ENCODE data around the gene VPS29. TPM values are rescaled to one million over a fixed set of nuclear protein-coding genes. Genes with fewer than 3 reads are reported as not detected.
A peak's percentile ranks its signal among the peaks of the same experiment; 100 is the strongest.
"Not testable (repeated sequence)": the region's sequence is repeated elsewhere in the genome, so short reads cannot be mapped to it uniquely, and the experiment has no call there.

Gene VPS29
- total RNA-seq, 2 donors from 2014 or later = 87.7 to 89.4 TPM

GRCh38 chr12:110530511-110530910 lies 28.6 kb upstream of the VPS29 start:
- no peak for TF ChIP-seq CTCF (conservative IDR thresholded peaks at IDR 0.05)
- peaks cover 9% of the 10 kb centered on the region for H3K4me1 ChIP-seq (ENCODE audit: control insufficient read depth, insufficient read depth, low read length)
- 100% methylated on average over 1 to 2 of the region's 2 CpGs for WGBS, 2 experiments (ENCODE audit: insufficient coverage in 1 of 2, insufficient read length in 1 of 2)
- peak; percentile 17 for DNase-seq
- Mint-ChIP-seq H3K9me3 (no peaks in the 10 kb centered on the region), H3K4me1 (peaks cover 8% of the 10 kb centered on the region), H3K27me3 (ENCODE audit: insufficient read depth) (no peaks in the 10 kb centered on the region), H3K36me3 (ENCODE audit: low read depth) (peaks cover 17% of the 10 kb centered on the region), H3K27ac (no peak overlapping the region), H3K4me3 (no peak overlapping the region)
- no peak overlapping the region for H3K9ac ChIP-seq (ENCODE audit: extremely low read depth, low read length, poor library complexity, severe bottlenecking)
- peaks cover 12% of the 10 kb centered on the region for H3K36me3 ChIP-seq (ENCODE audit: control insufficient read depth, insufficient read depth, low read length)
- no peak overlapping the region for H3K27ac ChIP-seq (ENCODE audit: low read depth, low read length)
- no peaks in the 10 kb centered on the region for H3K9me3 ChIP-seq (ENCODE audit: control insufficient read depth, low read length)
- H3K27me3 ChIP-seq (ENCODE audit: control insufficient read depth, insufficient read depth, low read length, poor library complexity, severe bottlenecking) = no peaks in the 10 kb centered on the region
- H3K4me3 ChIP-seq (ENCODE audit: low read length) = no peak overlapping the region

- no peak overlapping the region for H3K4me3 Mint-ChIP-seq
- no peaks in the 10 kb centered on the region for H3K27me3 Mint-ChIP-seq (ENCODE audit: insufficient read depth)
- peaks cover 17% of the 10 kb centered on the region for H3K36me3 Mint-ChIP-seq (ENCODE audit: low read depth)
These were observed 26.4 kb upstream of the VPS29 start for GRCh38 chr12:110528277-110528839.

GRCh38 chr12:110520876-110521712 lies 19.2 kb upstream of the VPS29 start:
- H3K27ac Mint-ChIP-seq; DNase-seq; H3K4me3 ChIP-seq (ENCODE audit: low read length); H3K4me1 ChIP-seq (ENCODE audit: control insufficient read depth, insufficient read depth, low read length); H3K36me3 Mint-ChIP-seq (ENCODE audit: low read depth); H3K27ac ChIP-seq (ENCODE audit: low read depth, low read length); H3K36me3 ChIP-seq (ENCODE audit: control insufficient read depth, insufficient read depth, low read length); H3K27me3 Mint-ChIP-seq (ENCODE audit: insufficient read depth); H3K9me3 ChIP-seq (ENCODE audit: control insufficient read depth, low read length); H3K4me1 Mint-ChIP-seq; H3K4me3 Mint-ChIP-seq; H3K9ac ChIP-seq (ENCODE audit: extremely low read depth, low read length, poor library complexity, severe bottlenecking); H3K9me3 Mint-ChIP-seq; H3K27me3 ChIP-seq (ENCODE audit: control insufficient read depth, insufficient read depth, low read length, poor library complexity, severe bottlenecking): not testable (repeated sequence)
- WGBS, 2 experiments (ENCODE audit: insufficient coverage in 1 of 2, insufficient read length in 1 of 2) = 90% methylated on average over 4 to 11 of the region's 11 CpGs

More at GRCh38 chr12:110528277-110528839, 26.4 kb upstream of the VPS29 start:
- Histone ChIP-seq H3K9ac (ENCODE audit: extremely low read depth, low read length, poor library complexity, severe bottlenecking) (no peak overlapping the region), H3K9me3 (ENCODE audit: control insufficient read depth, low read length) (no peaks in the 10 kb centered on the region), H3K4me1 (ENCODE audit: control insufficient read depth, insufficient read depth, low read length) (peaks cover 2% of the 10 kb centered on the region), H3K36me3 (ENCODE audit: control insufficient read depth, insufficient read depth, low read length) (peaks cover 3% of the 10 kb centered on the region), H3K4me3 (ENCODE audit: low read length) (no peak overlapping the region), H3K27me3 (ENCODE audit: control insufficient read depth, insufficient read depth, low read length, poor library complexity, severe bottlenecking) (no peaks in the 10 kb centered on the region), H3K27ac (ENCODE audit: low read depth, low read length) (no peak overlapping the region)
- 90 to 91% methylated on average over 3 to 6 of the region's 6 CpGs for WGBS, 2 experiments (ENCODE audit: insufficient coverage in 1 of 2, insufficient read length in 1 of 2)
- Mint-ChIP-seq H3K4me1 (peaks cover 2% of the 10 kb centered on the region), H3K9me3 (no peaks in the 10 kb centered on the region), H3K27ac (no peak overlapping the region)
- TF ChIP-seq CTCF (conservative IDR thresholded peaks at IDR 0.05) = no peak
- DNase-seq = peak; percentile 41

- not testable (repeated sequence) for H3K4me3 ChIP-seq (ENCODE audit: low read length); H3K9me3 ChIP-seq (ENCODE audit: control insufficient read depth, low read length); H3K27ac Mint-ChIP-seq; DNase-seq; H3K36me3 Mint-ChIP-seq (ENCODE audit: low read depth); H3K4me3 Mint-ChIP-seq; H3K27ac ChIP-seq (ENCODE audit: low read depth, low read length); H3K27me3 ChIP-seq (ENCODE audit: control insufficient read depth, insufficient read depth, low read length, poor library complexity, severe bottlenecking); H3K27me3 Mint-ChIP-seq (ENCODE audit: insufficient read depth); H3K4me1 Mint-ChIP-seq; H3K9ac ChIP-seq (ENCODE audit: extremely low read depth, low read length, poor library complexity, severe bottlenecking); H3K4me1 ChIP-seq (ENCODE audit: control insufficient read depth, insufficient read depth, low read length); H3K9me3 Mint-ChIP-seq; H3K36me3 ChIP-seq (ENCODE audit: control insufficient read depth, insufficient read depth, low read length)
- 81 to 92% methylated on average over 3 to 8 of the region's 8 CpGs for WGBS, 2 experiments (ENCODE audit: insufficient coverage in 1 of 2, insufficient read length in 1 of 2)
These were observed 16.1 kb upstream of the VPS29 start for GRCh38 chr12:110518014-110518413.
